A673 (cell line): Measurements from ENCODE around the gene SPANXB1.

Source experiments
- EZH2 ChIP-seq: fragments of 200-600 bp; sonication (generic); IDR thresholded peaks from 2 replicates; pipeline ENCODE4 v1.6.1; 2017; ENCODE audit warnings: borderline replicate concordance, low read depth, mild to moderate bottlenecking, mixed read lengths, antibody characterized with exemption, low read length; ENCODE audit not compliant: poor library complexity, severe bottlenecking
- TF ChIP-seq, protein P1 (sequence below): fragments of 300-800, 200-600 bp; sonication (generic); conservative IDR thresholded peaks from 2 replicates; pipeline ENCODE4 v1.5.1; 2017; ENCODE audit warnings: low read depth, mild to moderate bottlenecking, antibody characterized with exemption, low read length, moderate library complexity, mixed read lengths

DNA sequence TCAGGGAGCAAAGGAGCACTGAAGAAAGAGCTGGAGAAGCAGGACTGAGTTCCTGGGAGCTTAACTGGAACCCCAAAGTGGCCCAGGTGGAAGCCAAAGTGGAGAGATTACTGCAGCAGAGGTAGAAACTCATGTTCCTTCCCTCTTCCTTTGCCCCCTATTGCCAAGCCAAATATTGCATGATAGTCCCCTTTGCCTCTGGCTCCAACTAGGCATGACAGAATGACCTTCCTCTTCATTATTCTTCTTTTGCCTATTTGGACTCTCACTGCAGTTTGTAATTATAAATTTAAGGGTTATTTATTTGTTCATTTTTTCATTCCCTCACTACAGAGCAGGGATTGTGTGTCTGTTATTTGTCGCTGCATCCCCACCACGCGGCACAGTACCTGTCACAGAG, 22.1 kb upstream of the SPANXB1 start:
- TF ChIP-seq, protein P1, sequence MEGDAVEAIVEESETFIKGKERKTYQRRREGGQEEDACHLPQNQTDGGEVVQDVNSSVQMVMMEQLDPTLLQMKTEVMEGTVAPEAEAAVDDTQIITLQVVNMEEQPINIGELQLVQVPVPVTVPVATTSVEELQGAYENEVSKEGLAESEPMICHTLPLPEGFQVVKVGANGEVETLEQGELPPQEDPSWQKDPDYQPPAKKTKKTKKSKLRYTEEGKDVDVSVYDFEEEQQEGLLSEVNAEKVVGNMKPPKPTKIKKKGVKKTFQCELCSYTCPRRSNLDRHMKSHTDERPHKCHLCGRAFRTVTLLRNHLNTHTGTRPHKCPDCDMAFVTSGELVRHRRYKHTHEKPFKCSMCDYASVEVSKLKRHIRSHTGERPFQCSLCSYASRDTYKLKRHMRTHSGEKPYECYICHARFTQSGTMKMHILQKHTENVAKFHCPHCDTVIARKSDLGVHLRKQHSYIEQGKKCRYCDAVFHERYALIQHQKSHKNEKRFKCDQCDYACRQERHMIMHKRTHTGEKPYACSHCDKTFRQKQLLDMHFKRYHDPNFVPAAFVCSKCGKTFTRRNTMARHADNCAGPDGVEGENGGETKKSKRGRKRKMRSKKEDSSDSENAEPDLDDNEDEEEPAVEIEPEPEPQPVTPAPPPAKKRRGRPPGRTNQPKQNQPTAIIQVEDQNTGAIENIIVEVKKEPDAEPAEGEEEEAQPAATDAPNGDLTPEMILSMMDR = no peak
- no peak for TF ChIP-seq EZH2
